Body of pancreas (tissue), 4 donors: ENCODE results near the gene CPLX1.

Source experiments
- CTCF ChIP-seq, 7 experiments: fragments of 450-650 bp in 4 of 7; fragments of 200-600 bp in 3 of 7; sonication (generic) in 3 of 7; IDR thresholded peaks; one replicate each; pipeline ENCODE4 v1.5.1; 2016 to 2019; ENCODE audit warnings: antibody characterized with exemption in 7 of 7
- POLR2A ChIP-seq, 3 donors: fragments of 450-650 bp; IDR thresholded peaks; one replicate each; pipeline ENCODE4 v1.6.1; 2016; ENCODE audit warnings: antibody characterized with exemption in 3 of 3, mild to moderate bottlenecking in 2 of 3

GRCh38 chr4:763191-763810 is 62.6 kb downstream of the CPLX1 start:
- TF ChIP-seq CTCF (IDR thresholded peaks at IDR 0.05) (no peak), POLR2A (IDR thresholded peaks at IDR 0.05) (no peak)
